ENCODE results near the gene RTN4.

DNA sequence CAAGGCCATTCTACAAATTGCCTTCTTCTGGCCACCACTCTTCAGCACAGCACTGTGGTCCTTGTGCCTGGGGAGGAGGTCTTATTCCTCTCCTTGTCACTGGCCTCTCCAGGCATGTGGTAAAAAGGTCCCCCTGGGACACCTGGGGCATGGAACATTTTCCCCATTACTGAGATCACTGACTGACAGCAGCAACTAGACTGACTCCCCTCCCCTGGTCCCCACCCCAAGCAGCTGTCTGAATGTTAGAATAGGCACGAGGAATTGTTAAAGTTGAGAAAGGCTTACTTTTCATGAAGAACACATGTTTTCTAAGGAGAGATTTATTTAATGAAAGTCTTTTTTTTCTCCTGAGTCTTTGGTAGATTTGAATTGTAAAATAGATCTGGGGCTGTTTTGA is 39.5 kb upstream of the RTN4 start:
- TF ChIP-seq REST (IDR thresholded peaks at IDR 0.05; ENCODE audit: low read depth) (no peak), EP300 (IDR thresholded peaks at IDR 0.05; ENCODE audit: borderline replicate concordance) (no peak), TAF1 (IDR thresholded peaks at IDR 0.05; ENCODE audit: low read depth) (no peak), YY1 (IDR thresholded peaks at IDR 0.05; ENCODE audit: low read depth) (no peak), RAD21 (IDR thresholded peaks at IDR 0.05; ENCODE audit: low read depth) (no peak), FOXM1 (IDR thresholded peaks at IDR 0.05; ENCODE audit: borderline replicate concordance, low read depth) (no peak), NFIC (IDR thresholded peaks at IDR 0.05) (no peak)
